ENCODE data around the gene DUSP23.

DNA sequence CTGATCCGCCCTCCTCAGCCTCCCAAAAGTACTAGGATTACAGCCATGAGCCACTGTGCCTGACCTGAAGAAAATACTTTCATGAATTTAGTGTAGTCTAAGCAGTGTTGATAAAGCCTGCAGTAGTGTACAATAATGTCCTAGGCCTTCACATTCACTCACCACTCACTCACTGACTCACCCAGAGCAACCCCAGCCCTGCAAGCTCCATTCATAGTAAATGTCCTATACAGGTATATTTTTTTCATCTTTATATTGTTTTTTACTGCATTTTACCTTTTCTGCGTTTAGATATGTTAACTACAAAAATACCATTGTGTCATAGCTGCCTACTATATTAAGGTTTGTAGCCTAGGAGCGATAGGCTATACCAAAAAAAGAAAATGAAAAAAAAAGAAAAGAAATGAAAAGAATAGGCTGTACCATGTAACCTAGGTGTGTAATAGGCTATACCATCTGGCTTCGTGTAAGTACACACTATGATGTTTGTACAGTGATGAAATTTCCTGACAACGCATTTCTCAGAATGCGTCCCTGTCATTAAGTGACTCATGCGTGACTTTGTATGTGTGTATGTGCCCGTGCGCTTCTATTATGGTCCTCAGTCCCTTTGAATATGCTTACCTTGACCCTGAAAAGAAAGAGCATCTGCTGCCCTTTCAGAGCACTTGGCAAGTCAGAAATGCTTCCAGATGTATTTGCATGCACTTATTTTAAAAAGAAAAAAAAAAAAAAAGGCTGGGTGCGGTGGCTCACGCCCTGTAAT, 36.7 kb downstream of the DUSP23 start:
- TF ChIP-seq, protein P1, sequence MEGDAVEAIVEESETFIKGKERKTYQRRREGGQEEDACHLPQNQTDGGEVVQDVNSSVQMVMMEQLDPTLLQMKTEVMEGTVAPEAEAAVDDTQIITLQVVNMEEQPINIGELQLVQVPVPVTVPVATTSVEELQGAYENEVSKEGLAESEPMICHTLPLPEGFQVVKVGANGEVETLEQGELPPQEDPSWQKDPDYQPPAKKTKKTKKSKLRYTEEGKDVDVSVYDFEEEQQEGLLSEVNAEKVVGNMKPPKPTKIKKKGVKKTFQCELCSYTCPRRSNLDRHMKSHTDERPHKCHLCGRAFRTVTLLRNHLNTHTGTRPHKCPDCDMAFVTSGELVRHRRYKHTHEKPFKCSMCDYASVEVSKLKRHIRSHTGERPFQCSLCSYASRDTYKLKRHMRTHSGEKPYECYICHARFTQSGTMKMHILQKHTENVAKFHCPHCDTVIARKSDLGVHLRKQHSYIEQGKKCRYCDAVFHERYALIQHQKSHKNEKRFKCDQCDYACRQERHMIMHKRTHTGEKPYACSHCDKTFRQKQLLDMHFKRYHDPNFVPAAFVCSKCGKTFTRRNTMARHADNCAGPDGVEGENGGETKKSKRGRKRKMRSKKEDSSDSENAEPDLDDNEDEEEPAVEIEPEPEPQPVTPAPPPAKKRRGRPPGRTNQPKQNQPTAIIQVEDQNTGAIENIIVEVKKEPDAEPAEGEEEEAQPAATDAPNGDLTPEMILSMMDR (IDR thresholded peaks at IDR 0.05): no peak
- TF ChIP-seq POLR2AphosphoS5 (IDR thresholded peaks at IDR 0.05): no peak
